GM18870 (cell line): ENCODE results near the gene MCRIP1.

ENCODE experiments used
- ATAC-seq: cut with Tn5 transposase; IDR thresholded peaks from one replicate; pipeline ENCODE4 v1.9.1; 2021; ENCODE audit warnings: moderate library complexity; ENCODE audit not compliant: unreplicated experiment

The MCRIP1 gene

DNA sequence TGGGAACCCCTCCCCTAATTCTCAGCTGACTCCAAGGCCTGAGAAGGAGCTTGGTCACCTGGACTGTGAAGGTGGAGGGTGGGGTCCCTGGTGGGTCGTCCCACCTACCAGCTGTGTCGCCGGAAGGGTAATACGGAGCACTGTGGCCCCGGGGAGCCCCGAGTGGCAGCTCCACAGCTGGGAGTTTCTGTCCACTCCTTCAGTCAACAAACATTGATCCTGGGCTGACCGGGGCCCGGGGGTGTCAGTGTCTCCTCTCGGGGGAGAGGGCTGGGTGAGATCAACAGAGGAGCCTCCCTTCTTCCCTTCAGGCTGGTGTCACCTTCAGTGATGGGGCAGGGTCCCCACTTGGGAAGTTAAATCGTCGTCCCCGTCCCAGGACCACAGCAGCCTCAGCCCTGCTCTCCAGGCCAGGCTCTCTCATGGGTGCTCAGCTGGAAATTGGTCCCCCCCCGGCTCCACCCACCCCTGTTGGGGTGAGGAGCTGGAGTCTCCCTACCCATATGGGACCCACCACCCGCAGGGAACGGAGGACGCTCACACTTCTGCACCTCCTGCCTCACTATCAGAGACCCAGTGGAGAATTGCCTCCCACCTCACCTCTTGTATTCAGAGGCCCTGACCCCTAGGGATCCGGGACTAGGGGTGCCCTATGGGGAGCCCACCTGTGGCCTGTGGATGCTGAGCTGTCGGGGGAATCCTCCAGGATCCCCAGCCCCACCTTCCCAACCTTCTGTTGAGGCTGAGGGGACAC, 27.2 kb downstream of the MCRIP1 start:
- no peak for ATAC-seq

DNA sequence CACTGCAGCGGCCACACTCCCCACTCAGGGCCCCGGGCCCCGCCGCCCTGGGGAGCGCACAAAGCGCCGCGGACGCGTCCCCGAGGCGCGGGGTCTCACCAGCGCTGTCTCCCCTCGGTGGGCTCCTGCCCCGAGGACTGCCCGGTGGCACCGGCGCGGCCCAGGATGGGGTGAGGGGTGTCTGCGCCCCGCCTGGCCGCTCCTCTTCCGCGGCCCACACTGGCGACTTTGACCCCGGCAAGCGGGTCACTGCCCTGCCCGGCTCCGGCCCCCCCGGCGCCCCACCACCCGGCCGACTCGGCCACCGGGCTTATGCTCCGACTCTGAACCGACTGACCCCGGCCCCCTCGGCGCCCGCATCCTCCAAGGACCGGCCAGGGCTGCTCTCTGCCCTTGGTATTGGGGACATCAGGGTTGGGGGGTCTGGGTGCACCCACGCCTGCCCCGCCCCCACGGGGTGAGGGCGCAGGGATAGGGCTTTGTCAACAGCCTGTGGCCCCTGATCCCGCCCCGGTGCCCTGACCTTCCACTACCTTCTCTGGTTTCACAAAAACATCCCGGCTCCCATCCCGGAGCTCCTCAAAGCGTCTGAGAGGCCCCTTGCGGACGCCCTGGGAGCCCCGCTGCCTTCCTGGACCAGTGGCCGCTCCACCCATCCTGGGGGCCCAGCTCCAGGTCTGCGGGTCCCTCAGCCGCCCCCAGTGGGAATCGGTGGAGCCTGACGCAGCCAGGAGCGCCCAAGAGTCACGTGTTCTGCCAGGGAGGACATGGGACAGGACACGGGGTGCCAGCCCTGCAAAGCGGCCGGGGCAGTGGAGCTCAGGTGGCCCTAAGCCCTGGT, 28.3 kb downstream of the MCRIP1 start:
- no peak for ATAC-seq

DNA sequence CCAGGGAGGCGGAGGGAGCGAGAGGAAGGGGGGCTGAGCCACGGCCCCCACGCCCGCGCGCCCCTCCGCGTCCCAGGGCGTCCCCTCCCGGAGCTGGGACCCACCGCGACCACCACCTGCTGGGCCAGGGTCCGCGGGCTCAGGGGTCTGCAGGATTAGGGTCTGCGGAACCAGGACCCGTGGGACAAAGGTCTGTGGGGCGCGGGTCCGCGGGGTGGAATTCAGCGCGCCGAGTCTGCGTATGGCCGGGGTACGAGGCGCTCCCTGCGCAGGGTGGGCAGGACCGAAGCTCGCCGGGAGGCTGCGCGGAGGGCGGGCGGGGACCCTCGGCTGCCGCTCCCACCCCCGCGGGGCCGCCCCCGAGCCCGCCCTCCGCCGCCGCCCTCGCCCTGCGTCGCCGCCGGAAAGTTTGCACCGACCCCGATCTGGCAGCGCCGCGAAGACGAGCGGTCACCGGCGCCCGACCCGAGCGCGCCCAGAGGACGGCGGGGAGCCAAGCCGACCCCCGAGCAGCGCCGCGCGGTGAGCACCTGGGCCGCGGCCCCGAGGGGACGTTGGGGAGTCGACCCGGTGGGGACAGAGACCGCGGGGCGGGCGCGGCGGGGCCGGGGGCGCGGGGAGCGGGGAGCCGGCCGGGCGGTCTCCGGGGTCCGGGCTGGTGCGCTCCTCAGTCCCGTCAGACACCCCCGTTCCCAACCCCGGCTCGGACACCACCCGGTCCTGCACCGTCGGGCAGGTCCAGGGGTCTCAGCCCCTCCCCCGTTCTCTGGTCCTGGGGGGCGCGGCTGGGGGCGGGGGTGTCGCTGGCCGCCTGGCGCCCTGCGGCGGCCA, 29.1 kb downstream of the MCRIP1 start, which contains the start of gene GCGR:
TSS of gene GCGR (plus strand) at position 423 of the 831 bp plus-strand sequence. CDS start 4,869 bp downstream, outside the sequence.
- ATAC-seq = no peak

DNA sequence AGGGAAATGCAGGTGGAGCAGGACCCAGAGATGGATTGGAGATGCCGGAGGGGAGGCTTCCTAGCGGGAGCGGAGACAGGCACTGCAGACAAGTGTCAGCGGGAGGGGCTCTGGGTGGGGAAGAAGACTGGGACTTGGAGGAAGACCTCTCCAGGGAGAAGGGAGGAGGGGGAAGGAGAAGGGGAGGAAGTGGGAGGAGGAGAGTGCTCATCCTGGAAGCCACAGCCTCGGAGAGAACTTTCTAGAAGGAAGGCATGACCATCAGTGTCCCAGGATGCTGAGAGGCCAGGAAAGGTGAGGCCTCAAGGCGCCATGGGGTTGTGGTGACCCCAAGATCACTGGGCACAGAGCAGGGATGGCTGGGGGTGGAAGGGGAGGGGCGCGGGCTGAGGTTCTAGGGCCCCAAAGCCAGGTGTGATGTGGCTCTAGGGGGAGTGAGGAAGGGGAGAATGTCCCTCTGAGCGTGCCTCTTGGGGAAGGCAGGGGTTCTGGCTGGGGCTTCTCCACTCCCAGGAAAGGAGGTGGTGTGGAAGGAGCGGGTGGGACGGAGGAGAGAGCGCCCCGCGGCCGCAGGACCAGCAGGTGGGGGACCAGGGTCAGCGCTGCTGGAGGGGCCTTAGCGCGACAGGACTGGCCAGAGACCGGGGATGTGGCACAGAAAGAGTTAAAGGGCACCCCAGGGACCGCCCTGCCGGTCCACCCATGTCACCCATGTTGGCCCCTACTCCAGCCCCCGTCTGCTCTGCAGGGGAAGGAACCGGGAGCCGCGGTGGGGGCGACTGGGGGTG, 30.0 kb downstream of the MCRIP1 start:
- ATAC-seq = no peak

DNA sequence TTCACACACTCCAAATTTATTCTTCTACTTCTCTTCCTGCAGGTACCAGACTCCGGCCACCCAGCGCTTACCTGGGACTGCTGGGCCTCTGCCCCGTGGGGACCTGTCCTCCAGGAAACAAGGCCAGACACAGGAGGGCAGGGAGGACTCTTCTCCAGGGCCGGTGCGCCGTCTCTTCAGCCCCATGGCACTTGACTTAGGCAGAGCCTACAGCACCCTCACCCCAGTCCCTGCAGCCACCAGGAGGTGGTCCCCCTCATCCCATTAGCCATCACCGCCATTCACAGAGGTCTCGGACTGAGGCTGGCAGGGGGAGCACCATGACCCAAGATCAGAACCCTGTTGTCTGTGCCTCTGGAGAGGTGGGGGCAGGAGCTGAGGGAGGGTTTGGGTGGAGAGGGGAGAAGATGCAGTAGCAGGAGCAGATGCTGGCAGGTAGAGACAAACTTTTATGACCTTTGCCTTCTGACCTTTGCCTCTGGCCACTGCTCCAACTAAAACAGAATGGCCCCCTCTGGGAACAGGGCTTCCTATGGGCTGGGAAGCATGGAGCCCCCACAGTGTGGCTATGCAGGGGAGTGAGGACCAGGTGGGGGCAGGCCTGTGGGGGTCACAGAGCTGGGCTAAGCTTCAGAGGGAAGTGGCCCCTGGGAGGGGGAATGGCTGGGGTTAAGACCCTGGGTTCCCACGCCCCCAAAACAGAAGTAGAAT, 30.9 kb downstream of the MCRIP1 start:
- no peak for ATAC-seq

DNA sequence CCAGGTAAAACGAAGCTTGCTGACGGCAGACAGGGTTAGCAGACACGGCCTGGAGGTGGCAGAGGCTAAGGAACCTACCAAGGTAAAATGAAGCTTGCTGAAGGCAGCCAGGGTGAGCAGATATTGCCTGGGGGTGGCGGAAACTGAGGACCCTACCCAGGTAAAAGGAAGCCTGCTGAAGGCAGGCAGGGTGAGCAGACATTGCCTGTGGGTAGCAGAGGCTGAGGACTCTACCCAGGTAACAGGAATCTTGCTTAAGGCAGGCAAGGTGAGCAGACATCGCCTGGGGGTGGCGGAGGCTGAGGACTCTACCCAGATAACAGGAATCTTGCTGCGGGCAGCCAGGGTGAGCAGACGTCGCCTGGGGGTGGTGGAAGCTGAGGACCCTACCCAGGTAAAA, 31.8 kb downstream of the MCRIP1 start:
- no peak for ATAC-seq

DNA sequence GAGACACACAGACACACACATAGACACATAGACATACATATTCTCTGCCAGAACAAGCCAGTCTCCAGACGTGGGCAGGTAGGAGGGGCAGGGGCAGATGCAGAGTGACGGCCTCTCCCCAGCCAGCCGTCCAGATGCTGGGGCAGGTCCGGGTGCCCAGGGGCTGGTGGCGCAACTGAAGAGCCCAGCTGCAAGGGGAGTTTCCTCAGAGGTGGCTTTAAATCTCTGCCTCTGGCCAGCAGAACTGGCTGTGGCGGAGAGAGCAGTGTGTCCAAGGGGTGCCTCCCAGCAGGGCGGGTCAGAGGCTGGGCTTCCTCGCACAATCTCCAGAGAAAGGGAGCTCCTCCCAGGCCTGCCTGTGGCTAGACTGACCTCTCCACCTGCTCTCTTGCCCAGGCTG, 38.6 kb downstream of the MCRIP1 start:
- ATAC-seq = no peak

DNA sequence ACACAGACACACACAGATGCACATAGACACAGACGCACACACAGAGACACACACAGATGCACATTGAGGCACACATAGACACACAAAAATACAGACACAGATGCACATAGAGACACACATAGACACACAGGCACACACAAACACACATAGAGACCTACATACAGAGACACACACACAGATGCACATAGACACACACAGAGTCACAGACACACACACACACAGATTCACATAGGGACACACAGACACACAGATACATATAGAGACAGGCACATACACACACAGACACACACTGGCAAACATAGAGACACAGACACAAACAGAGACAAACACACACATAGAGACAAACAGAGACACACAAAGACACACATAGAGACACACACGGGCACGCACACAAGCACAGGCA, 39.0 kb downstream of the MCRIP1 start:
- no peak for ATAC-seq

DNA sequence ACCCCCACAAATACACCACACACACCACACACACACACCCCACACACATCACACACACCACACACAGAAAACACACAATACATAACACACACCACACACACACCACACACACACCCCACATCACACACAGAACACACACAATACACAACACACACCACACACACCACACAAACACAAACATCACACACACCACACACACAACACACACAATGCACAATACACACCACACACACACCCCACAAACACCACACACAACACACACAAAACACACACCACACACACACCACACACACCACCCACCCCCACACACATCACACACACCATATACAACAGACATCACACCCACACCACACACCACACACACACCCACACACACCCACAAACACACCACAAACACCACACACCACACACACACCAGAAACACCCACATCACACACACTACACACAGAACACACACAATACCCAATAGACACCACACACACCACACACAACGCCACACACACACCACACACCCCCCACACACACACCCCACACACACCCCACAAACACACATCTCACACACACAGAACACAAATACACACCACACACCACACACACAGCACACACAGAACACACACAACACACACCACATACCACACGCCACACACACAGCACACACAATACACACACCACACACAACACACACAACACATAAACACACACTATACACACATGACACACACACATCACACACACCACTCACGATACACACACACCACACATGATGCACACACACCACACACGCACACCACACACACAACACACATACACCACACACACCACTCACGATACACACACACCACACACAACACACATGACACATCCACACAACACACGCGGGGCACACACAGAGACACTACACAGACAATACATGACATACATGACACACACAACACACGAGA, 40.1 kb downstream of the MCRIP1 start:
- no peak for ATAC-seq
